ENCODE measurements around the gene DIPK1B.
"Not testable (repeated sequence)": the region's sequence is repeated elsewhere in the genome, so short reads cannot be mapped to it uniquely, and the experiment has no call there.

Gene DIPK1B

DNA sequence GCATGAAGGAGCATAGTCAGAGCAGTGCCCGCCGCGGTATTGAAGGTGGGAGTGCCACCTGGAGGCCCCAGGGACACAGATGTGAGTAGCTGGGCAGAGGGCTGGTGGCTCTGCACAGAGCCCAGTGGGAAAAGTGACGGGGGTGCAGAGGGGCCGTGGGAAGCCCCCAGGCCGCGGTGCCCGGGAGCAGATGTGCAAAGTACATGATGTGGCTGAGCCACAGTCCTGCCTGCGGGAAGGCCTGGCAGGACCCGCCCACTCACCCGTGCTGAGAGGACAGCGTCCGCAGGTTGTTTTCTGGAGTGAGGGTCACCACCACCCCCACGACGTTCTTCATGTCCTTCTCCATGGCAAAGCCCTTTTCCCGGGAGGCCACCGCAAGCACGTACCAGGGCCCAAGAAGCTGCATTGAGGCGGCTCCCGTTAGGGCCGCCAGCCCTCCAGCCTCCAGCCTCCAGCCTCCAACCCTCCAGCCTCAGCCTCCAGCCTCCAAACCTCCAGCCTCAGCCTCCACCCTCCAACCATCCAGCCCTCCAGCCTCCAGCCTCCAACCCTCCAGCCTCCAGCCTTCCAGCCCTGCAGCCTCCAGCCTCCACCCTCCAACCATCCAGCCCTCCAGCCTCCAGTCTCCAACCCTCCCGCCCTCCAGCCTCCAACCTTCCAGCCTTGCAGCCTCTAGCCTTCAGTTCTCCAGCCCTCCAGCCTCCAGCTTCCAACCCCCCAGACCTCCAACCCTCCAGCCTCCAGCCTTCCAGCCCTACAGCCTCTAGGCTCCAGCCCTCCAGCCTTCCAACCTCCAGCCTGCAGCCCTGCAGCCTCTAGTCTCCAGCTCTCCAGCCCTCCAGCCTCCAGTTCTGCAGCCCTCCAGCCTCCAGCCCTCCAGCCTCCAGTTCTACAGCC is 35.0 kb downstream of the DIPK1B start:
- Mint-ChIP-seq H3K36me3 (ENCODE audit: insufficient read depth) (peaks cover 3% of the 10 kb centered on the region), H3K4me3 (no peak overlapping the region), H3K4me1 (no peaks in the 10 kb centered on the region), H3K27ac (ENCODE audit: low read depth) (no peak overlapping the region), H3K27me3 (peaks cover 27% of the 10 kb centered on the region), H3K9me3 (peaks cover 8% of the 10 kb centered on the region)
- DNase-seq (ENCODE audit: low spot score in 2 of 2) (no peak), ATAC-seq (replicated peaks; ENCODE audit: extremely low read depth, poor library complexity, severe bottlenecking) (no peak)

DNA sequence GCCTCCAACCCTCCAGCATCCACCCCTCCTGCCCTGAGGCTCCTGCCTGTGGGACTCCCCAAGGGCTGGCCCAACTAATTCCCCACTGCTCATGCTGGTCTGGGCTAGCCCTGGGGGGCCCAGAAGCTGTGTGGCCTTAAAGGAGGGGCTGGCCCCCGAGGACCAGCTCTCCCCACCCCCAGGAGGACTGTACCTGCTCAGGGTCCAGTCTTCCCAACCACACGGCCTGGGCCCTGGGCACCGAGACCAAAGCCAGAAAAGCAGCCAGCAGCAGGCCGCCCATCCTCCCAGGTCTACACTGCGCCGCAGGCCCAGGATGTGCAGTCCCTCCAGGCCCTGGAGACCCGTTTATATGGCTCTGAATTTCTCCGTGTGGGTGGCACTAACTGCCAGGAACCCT is 35.8 kb downstream of the DIPK1B start, which contains the start of gene LCN6:
Gene LCN6, minus strand, starts transcription at position 325 of the 400 bp plus-strand sequence. Its CDS starts 42 bp downstream, at position 283.
- Mint-ChIP-seq H3K36me3 (ENCODE audit: insufficient read depth) (peaks cover 4% of the 10 kb centered on the region), H3K9me3 (peaks cover 13% of the 10 kb centered on the region), H3K27me3 (peaks cover 22% of the 10 kb centered on the region), H3K4me1 (no peaks in the 10 kb centered on the region), H3K27ac (ENCODE audit: low read depth) (no peak within 1 kb of the TSS), H3K4me3 (no peak within 1 kb of the TSS)
- DNase-seq (ENCODE audit: low spot score in 2 of 2) (no peak), ATAC-seq (replicated peaks; ENCODE audit: extremely low read depth, poor library complexity, severe bottlenecking) (no peak)

DNA sequence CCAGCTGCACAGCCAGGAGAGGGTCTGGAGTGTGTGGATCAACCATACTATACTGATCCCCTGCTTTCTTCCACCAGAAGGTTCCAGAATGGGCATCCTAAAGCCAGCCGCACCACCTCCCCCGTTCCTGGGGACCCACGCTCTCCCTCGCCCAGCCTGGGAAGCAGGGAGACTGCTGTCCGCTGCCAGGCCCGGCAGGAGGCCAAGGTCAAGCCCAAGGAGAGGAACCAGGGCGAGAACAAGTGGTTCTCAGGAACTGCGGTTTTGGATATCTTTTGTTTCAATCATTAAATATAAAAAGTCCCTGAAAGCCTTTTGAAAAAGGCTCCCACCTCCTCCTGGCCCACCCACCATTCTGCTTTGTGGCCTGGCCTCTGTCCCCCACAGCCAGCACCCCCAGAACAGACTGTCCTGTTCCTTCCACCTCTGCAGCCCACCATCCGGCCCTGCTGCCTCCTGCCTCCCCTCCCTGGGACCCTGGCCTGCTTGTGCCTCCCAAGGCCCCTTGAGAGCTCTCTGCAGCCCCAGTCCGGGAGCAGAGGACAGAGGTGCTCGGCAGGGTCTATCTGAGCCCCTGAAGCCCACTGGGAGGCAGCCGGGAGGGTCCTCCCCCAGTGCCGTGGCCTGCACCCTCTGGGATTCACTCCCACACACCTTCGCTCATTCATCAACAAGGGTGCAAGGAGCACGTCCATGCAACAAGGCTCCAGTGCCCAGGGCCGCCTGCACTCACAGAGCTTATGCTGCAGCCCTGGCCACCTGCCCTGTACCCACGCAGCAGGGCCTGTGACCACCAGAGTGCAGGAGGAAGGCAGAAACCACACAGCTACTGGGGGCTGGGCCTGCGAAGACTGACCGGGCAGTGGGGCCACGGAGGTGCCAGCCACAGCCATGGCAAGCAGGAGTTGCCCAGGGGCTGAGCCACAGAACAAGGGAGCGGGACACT is 36.6 kb downstream of the DIPK1B start:
- Mint-ChIP-seq H3K9me3 (peaks cover 13% of the 10 kb centered on the region), H3K27ac (ENCODE audit: low read depth) (no peak overlapping the region), H3K36me3 (ENCODE audit: insufficient read depth) (peaks cover 3% of the 10 kb centered on the region), H3K27me3 (peaks cover 15% of the 10 kb centered on the region), H3K4me1 (no peaks in the 10 kb centered on the region), H3K4me3 (no peak overlapping the region)
- ATAC-seq (replicated peaks; ENCODE audit: extremely low read depth, poor library complexity, severe bottlenecking) (no peak), DNase-seq (ENCODE audit: low spot score in 2 of 2) (no peak)

DNA sequence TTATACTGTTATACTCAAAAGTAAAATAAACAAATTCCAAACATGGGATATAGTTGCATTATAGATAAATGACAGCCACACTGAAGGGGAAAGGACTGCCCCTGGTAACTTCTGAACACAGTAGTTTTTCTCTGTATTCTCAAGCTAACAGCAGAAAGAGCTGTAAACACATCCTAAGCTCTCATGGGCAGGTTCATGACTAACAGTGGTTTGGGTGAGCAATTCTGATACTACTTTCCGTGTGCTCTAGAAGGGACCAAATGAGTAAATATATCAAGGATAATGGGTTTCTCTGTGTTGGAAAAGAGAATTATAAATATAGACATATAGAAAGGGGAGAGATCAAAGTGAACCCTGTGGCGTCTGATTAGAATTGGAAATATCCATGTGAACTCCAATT is 38.2 kb downstream of the DIPK1B start:
- peaks cover 13% of the 10 kb centered on the region for H3K9me3 Mint-ChIP-seq
- no peak overlapping the region for H3K27ac Mint-ChIP-seq (ENCODE audit: low read depth)
- H3K4me3 Mint-ChIP-seq = no peak overlapping the region
- H3K27me3 Mint-ChIP-seq = peaks cover 13% of the 10 kb centered on the region
- no peaks in the 10 kb centered on the region for H3K4me1 Mint-ChIP-seq
- peaks cover 3% of the 10 kb centered on the region for H3K36me3 Mint-ChIP-seq (ENCODE audit: insufficient read depth)
- DNase-seq (ENCODE audit: low spot score in 2 of 2) = no peak
- no peak for ATAC-seq (replicated peaks; ENCODE audit: extremely low read depth, poor library complexity, severe bottlenecking)

DNA sequence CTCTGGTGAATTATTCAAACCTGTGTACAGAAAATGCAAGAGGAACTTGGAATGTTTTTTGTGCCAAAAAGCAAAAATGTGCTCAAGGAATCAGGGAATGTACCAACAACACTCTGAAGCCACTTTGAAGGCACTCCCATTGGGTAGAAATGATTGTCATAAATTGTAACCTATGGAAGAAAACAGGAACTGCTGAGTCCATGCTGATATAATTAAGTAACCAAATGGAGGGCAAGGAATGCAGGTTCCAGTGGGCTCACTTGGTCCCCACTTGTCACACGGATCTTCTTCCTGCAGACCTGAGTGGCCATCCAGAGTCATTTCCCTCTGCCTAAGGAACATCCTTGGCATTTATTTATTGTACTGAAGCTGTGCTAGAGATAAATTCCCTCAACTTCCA is 38.9 kb downstream of the DIPK1B start:
- Mint-ChIP-seq H3K27ac (ENCODE audit: low read depth) (no peak overlapping the region), H3K36me3 (ENCODE audit: insufficient read depth) (peaks cover 3% of the 10 kb centered on the region), H3K4me1 (no peaks in the 10 kb centered on the region), H3K4me3 (no peak overlapping the region), H3K9me3 (peaks cover 13% of the 10 kb centered on the region), H3K27me3 (peaks cover 13% of the 10 kb centered on the region)
- DNase-seq (ENCODE audit: low spot score in 2 of 2) (no peak), ATAC-seq (replicated peaks; ENCODE audit: extremely low read depth, poor library complexity, severe bottlenecking) (no peak)

DNA sequence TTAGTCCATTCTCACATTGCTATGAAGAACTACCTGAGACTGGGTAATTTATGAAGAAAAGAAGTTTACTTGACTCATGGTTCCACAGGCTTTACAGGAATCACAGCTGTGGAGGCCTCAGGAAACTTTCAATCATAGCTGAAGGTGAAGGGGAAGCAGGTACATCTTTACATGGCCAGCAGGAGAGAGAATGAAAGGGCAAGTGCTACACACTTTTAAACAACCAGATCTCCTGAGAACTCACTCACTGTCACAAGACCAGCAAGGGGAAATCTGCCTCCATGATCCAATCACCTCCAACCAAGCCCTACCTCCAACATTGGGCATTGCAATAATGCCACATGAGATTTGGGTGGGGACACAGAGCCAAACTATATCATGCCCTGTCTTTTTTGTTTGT is 39.4 kb downstream of the DIPK1B start:
- no peak for ATAC-seq (replicated peaks; ENCODE audit: extremely low read depth, poor library complexity, severe bottlenecking)
- no peak overlapping the region for H3K27ac Mint-ChIP-seq (ENCODE audit: low read depth)

DNA sequence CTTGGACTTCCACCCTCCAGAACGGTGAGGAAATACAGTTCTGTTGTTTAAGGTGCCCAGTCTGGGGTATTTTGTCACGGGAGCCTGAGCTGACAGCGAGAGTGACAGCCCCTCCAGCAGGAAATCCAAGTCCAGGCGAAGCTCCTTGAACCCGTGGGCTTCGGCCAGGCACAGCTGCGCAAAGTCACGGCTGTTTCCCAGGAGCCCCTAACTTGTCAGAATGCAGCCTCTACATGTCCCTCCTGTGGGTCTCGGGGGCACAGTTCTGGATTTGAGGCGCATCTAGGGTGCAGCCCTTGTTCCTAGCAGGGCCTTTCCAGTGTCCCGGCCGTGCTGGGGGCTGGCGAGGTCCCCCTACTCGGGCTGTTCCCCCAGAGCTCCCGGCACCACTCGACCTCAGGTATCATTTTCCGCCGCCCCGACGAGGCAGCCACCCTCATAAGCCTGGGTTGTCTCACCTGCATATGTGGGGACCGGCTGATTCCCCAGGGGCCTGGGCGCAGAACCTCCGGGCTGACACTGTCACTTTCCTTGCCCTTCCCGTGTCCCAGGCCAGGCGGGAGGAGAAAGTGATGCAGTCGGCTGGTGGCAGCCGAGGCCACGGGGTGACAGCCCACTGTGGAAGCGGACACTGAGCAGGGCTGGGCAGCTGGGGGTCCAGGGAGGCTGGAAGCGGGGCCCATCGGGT is 41.1 kb downstream of the DIPK1B start:
- Mint-ChIP-seq H3K27me3 (peaks cover 4% of the 10 kb centered on the region), H3K27ac (ENCODE audit: low read depth) (no peak overlapping the region), H3K36me3 (ENCODE audit: insufficient read depth) (peaks cover 3% of the 10 kb centered on the region), H3K4me3 (no peak overlapping the region), H3K9me3 (peaks cover 13% of the 10 kb centered on the region), H3K4me1 (no peaks in the 10 kb centered on the region)
- ATAC-seq (replicated peaks; ENCODE audit: extremely low read depth, poor library complexity, severe bottlenecking) = no peak
- DNase-seq (ENCODE audit: low spot score in 2 of 2) = no peak

More for the DNA sequence above, 39.4 kb downstream of the DIPK1B start:
- no peak for DNase-seq (ENCODE audit: low spot score in 2 of 2)
- Mint-ChIP-seq H3K9me3 (peaks cover 13% of the 10 kb centered on the region), H3K4me1 (no peaks in the 10 kb centered on the region), H3K27me3 (peaks cover 13% of the 10 kb centered on the region), H3K4me3 (no peak overlapping the region), H3K36me3 (ENCODE audit: insufficient read depth) (peaks cover 3% of the 10 kb centered on the region)

DNA sequence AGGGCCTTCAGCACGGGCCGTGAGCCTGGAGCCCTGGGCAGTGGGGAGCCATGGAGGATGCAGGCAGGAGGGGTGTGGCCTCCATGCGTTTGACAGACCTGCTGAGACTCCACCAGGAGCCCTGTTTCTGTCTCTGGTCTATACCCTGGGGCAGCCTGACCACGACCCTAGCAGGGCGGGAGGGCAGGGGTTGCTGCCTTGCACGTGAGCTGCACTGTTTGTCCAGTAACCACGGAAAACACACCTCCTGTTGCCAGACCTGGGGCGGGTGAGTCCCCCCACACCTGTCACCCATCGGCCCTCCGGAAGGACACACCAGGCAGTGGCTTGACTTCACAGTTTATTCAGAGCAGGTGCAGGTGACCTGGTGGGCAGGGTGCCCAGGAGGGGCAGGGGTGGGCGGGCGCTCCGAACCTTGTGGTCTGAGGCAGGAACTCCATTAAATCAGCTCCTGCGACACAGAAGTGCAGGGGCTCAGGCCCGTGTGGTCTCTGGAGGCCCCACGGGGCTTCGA is 41.7 kb downstream of the DIPK1B start:
- DNase-seq (ENCODE audit: low spot score in 2 of 2) (no peak), ATAC-seq (replicated peaks; ENCODE audit: extremely low read depth, poor library complexity, severe bottlenecking) (no peak)
- peaks cover 13% of the 10 kb centered on the region for H3K9me3 Mint-ChIP-seq
- H3K27ac Mint-ChIP-seq (ENCODE audit: low read depth) = no peak overlapping the region
- no peak overlapping the region for H3K4me3 Mint-ChIP-seq
- H3K27me3 Mint-ChIP-seq = no peaks in the 10 kb centered on the region
- H3K4me1 Mint-ChIP-seq = no peaks in the 10 kb centered on the region
- peaks cover 3% of the 10 kb centered on the region for H3K36me3 Mint-ChIP-seq (ENCODE audit: insufficient read depth)

DNA sequence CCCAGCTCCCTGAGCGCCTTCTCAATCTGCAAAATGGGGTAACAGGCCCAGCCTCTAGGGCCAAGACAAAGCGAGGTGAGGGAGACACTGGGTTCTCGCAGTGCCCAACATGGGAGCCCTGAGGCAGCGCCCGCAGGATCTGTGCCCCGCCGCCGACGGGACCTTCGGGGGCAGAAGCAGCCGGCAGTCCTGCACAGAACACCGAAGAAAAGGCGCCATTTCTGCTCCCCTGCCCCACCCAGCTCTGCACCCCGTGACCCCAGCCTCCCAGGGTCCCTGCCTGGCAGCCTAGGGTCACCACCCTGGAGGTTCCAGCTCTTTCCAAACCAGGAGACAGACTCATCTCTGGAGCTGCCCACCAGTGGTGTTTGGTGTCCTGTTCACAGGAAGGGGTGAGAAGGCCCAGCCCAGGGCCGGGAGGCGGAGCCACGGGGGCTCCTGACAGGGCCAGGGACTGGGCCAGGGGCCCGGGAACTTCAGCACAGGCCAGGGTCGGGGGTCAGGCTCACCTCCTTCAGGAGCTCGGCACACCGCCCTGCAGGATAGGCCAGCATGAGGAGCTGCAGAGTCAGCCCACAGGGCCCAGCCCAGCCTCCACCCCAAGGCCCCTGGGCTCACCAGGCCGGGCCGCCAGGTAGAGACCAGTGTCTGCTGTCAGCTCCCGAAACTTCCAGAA is 42.4 kb downstream of the DIPK1B start:
- H3K4me3 Mint-ChIP-seq = no peak overlapping the region
- ATAC-seq (replicated peaks; ENCODE audit: extremely low read depth, poor library complexity, severe bottlenecking) (no peak), DNase-seq (ENCODE audit: low spot score in 2 of 2) (no peak)
- no peak overlapping the region for H3K27ac Mint-ChIP-seq (ENCODE audit: low read depth)
- peaks cover 3% of the 10 kb centered on the region for H3K36me3 Mint-ChIP-seq (ENCODE audit: insufficient read depth)
- no peaks in the 10 kb centered on the region for H3K27me3 Mint-ChIP-seq
- H3K9me3 Mint-ChIP-seq = peaks cover 13% of the 10 kb centered on the region
- H3K4me1 Mint-ChIP-seq = no peaks in the 10 kb centered on the region

DNA sequence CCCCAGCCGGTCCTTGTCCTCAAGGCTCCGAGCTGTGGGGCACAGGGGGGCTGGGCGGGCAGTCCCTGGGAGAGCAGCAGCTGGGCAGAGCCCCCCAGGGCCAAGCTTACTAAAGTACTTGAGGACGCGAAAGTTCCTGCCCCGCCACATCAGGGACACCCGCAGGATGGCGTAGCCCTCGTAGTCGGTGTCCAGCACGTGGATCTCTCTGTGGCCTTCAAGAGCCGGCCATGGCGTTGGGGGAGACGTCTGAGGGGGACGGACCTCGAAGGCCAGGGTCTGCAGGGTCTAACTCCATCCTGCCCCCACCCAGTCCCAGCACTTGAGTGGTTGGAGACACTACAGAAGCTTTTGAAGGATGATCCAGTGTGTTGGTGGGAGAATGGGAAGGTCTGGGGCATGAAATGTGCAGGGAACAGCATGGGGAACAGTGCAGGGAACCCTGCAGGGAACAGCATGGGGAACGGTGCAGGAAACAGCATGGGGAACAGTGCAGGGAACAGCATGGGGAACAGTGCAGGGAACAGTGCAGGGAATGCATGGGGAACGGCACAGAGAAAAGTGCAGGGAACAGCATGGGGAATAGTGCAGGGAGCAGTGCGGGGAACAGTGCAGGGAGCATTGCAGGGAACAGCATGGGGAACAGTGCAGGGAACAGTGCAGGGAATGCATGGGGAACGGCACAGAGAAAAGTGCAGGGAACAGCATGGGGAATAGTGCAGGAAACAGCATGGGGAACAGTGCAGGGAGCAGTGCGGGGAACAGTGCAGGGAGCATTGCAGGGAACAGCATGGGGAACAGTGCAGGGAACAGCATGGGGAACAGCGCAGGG is 43.1 kb downstream of the DIPK1B start:
- H3K27me3 Mint-ChIP-seq; DNase-seq (ENCODE audit: low spot score in 2 of 2); H3K4me3 Mint-ChIP-seq; ATAC-seq (replicated peaks; ENCODE audit: extremely low read depth, poor library complexity, severe bottlenecking); H3K36me3 Mint-ChIP-seq (ENCODE audit: insufficient read depth); H3K4me1 Mint-ChIP-seq; H3K27ac Mint-ChIP-seq (ENCODE audit: low read depth): not testable (repeated sequence)
- peaks cover 13% of the 10 kb centered on the region for H3K9me3 Mint-ChIP-seq

DNA sequence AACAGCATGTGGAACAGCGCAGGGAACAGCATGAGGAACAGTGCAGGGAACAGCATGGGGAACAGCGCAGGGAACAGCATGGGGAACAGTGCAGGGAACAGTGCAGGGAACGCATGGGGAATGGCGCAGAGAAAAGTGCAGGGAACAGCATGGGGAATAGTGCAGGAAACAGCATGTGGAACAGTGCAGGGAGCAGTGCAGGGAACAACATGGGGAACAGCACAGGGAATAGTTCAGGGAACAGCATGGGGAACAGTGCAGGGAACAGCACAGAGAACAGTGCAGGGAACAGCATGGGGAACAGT is 43.7 kb downstream of the DIPK1B start:
- Mint-ChIP-seq H3K4me3 (no peak overlapping the region), H3K27ac (ENCODE audit: low read depth) (no peak overlapping the region), H3K27me3 (no peaks in the 10 kb centered on the region), H3K4me1 (no peaks in the 10 kb centered on the region), H3K9me3 (peaks cover 13% of the 10 kb centered on the region), H3K36me3 (ENCODE audit: insufficient read depth) (peaks cover 1% of the 10 kb centered on the region)
- ATAC-seq (replicated peaks; ENCODE audit: extremely low read depth, poor library complexity, severe bottlenecking) = no peak
- no peak for DNase-seq (ENCODE audit: low spot score in 2 of 2)
